ENCODE results near the gene AUTS2. TPM values are rescaled to one million over a fixed set of nuclear protein-coding genes. Genes with fewer than 3 reads are reported as not detected.

Gene AUTS2
- total and polyA plus RNA-seq, 2 experiments from 2014 or later: 32.0 to 91.0 TPM

GRCh38 chr7:69596723-69597277 is 1.5 kb upstream of the AUTS2 start:
- peaks cover 41% of the 10 kb centered on the region for H3K27me3 Mint-ChIP-seq (ENCODE audit: insufficient read depth, low read depth, poor library complexity)
- Histone ChIP-seq H3K79me2 (replicated peaks; ENCODE audit: insufficient read depth) (peaks cover 12% of the 10 kb centered on the region), H3K9me2 (ENCODE audit: insufficient read depth) (no peaks in the 10 kb centered on the region), H3K27ac (ENCODE audit: low read depth) (no peak overlapping the region), H2AFZ (peak overlapping the region; percentile 95), H3K36me3 (ENCODE audit: insufficient read depth) (no peaks in the 10 kb centered on the region), H3K4me3 (peak overlapping the region; percentile 95), H3K27me3 (ENCODE audit: insufficient read depth) (peaks cover 78% of the 10 kb centered on the region), H3F3A (replicated peaks; ENCODE audit: low read depth) (peaks cover 5% of the 10 kb centered on the region; the same call in 1 of the 2 replicates), H4K20me1 (replicated peaks; ENCODE audit: insufficient read depth) (peaks cover 14% of the 10 kb centered on the region), H3K4me1 (ENCODE audit: insufficient read depth) (peaks cover 13% of the 10 kb centered on the region), H3K4me2 (peak overlapping the region; percentile 95)
- TF ChIP-seq ZNF114 (CRISPR knock-in tag; IDR thresholded peaks at IDR 0.05) (no peak), POLR2AphosphoS5 (IDR thresholded peaks at IDR 0.05; ENCODE audit: low read depth) (no peak), REST (IDR thresholded peaks at IDR 0.05; ENCODE audit: unreplicated experiment) (no peak), CREB1 (CRISPR knock-in tag; IDR thresholded peaks at IDR 0.05; ENCODE audit: low read depth) (no peak), EZH2 (IDR thresholded peaks at IDR 0.05; ENCODE audit: low read depth, unreplicated experiment) (peak; percentile 70)
- TF ChIP-seq, protein P1, sequence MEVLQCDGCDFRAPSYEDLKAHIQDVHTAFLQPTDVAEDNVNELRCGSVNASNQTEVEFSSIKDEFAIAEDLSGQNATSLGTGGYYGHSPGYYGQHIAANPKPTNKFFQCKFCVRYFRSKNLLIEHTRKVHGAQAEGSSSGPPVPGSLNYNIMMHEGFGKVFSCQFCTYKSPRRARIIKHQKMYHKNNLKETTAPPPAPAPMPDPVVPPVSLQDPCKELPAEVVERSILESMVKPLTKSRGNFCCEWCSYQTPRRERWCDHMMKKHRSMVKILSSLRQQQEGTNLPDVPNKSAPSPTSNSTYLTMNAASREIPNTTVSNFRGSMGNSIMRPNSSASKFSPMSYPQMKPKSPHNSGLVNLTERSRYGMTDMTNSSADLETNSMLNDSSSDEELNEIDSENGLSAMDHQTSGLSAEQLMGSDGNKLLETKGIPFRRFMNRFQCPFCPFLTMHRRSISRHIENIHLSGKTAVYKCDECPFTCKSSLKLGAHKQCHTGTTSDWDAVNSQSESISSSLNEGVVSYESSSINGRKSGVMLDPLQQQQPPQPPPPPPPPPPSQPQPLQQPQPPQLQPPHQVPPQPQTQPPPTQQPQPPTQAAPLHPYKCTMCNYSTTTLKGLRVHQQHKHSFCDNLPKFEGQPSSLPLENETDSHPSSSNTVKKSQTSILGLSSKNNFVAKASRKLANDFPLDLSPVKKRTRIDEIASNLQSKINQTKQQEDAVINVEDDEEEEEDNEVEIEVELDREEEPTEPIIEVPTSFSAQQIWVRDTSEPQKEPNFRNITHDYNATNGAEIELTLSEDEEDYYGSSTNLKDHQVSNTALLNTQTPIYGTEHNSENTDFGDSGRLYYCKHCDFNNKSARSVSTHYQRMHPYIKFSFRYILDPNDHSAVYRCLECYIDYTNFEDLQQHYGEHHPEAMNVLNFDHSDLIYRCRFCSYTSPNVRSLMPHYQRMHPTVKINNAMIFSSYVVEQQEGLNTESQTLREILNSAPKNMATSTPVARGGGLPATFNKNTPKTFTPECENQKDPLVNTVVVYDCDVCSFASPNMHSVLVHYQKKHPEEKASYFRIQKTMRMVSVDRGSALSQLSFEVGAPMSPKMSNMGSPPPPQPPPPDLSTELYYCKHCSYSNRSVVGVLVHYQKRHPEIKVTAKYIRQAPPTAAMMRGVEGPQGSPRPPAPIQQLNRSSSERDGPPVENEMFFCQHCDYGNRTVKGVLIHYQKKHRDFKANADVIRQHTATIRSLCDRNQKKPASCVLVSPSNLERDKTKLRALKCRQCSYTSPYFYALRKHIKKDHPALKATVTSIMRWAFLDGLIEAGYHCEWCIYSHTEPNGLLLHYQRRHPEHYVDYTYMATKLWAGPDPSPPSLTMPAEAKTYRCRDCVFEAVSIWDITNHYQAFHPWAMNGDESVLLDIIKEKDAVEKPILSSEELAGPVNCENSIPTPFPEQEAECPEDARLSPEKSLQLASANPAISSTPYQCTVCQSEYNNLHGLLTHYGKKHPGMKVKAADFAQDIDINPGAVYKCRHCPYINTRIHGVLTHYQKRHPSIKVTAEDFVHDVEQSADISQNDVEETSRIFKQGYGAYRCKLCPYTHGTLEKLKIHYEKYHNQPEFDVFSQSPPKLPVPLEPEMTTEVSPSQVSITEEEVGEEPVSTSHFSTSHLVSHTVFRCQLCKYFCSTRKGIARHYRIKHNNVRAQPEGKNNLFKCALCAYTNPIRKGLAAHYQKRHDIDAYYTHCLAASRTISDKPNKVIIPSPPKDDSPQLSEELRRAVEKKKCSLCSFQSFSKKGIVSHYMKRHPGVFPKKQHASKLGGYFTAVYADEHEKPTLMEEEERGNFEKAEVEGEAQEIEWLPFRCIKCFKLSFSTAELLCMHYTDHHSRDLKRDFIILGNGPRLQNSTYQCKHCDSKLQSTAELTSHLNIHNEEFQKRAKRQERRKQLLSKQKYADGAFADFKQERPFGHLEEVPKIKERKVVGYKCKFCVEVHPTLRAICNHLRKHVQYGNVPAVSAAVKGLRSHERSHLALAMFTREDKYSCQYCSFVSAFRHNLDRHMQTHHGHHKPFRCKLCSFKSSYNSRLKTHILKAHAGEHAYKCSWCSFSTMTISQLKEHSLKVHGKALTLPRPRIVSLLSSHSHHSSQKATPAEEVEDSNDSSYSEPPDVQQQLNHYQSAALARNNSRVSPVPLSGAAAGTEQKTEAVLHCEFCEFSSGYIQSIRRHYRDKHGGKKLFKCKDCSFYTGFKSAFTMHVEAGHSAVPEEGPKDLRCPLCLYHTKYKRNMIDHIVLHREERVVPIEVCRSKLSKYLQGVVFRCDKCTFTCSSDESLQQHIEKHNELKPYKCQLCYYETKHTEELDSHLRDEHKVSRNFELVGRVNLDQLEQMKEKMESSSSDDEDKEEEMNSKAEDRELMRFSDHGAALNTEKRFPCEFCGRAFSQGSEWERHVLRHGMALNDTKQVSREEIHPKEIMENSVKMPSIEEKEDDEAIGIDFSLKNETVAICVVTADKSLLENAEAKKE (CRISPR knock-in tag; IDR thresholded peaks at IDR 0.05): no peak
- peaks cover 3% of the 10 kb centered on the region; the same call in 2 of the 3 replicates for H3K9me3 Mint-ChIP-seq
- H3K36me3 Mint-ChIP-seq (ENCODE audit: low read depth): no peaks in the 10 kb centered on the region
- DNase-seq (ENCODE audit: low spot score): no peak
- ATAC-seq: no peak; the same call in 2 of the 3 replicates
- no peak overlapping the region for H3K27ac Mint-ChIP-seq
- peaks cover 11% of the 10 kb centered on the region for H3K4me1 Mint-ChIP-seq
- H3K4me3 Mint-ChIP-seq: peak overlapping the region; percentile 72

Data from GM23338 (cell line).